Activated T-helper 1 cell treated with Interleukin-2 at 50 U/mL for 16 hours (primary cell): ENCODE results near the gene COMMD3.
"Not testable (repeated sequence)": the region's sequence is repeated elsewhere in the genome, so short reads cannot be mapped to it uniquely, and the experiment has no call there.

ENCODE experiments used
- DNase-seq: peaks from one replicate; pipeline ENCODE4 v3.0.0-alpha.2; 2020; ENCODE audit warnings: low read depth

COMMD3 gene

GRCh38 chr10:22338931-22339330 lies 22.7 kb downstream of the COMMD3 start:
- no peak for DNase-seq

GRCh38 chr10:22339761-22340328 lies 23.7 kb downstream of the COMMD3 start:
- DNase-seq: no peak

- DNase-seq: no peak
These were observed 24.4 kb downstream of the COMMD3 start for GRCh38 chr10:22340329-22341189.

GRCh38 chr10:22341190-22341925 lies 25.2 kb downstream of the COMMD3 start:
- DNase-seq: no peak

- DNase-seq: no peak
These were observed 25.7 kb downstream of the COMMD3 start for GRCh38 chr10:22341926-22342196.

- no peak for DNase-seq
These were observed 26.2 kb downstream of the COMMD3 start for GRCh38 chr10:22342421-22342820.

GRCh38 chr10:22343731-22344130 lies 27.5 kb downstream of the COMMD3 start:
- DNase-seq: no peak

GRCh38 chr10:22344249-22344648 lies 28.1 kb downstream of the COMMD3 start:
- DNase-seq: no peak

GRCh38 chr10:22344781-22345300 lies 28.7 kb downstream of the COMMD3 start:
- no peak for DNase-seq

- no peak for DNase-seq
These were observed 29.3 kb downstream of the COMMD3 start, which contains the start of gene SPAG6 for GRCh38 chr10:22345301-22346095. Gene SPAG6 (plus strand): TSS chr10:22345496. CDS start chr10:22345612, 116 bp downstream.

GRCh38 chr10:22346096-22346661 lies 30.0 kb downstream of the COMMD3 start:
- no peak for DNase-seq

- DNase-seq: no peak
These were observed 33.6 kb downstream of the COMMD3 start for GRCh38 chr10:22349755-22350154.

- DNase-seq: no peak
These were observed 35.0 kb downstream of the COMMD3 start for GRCh38 chr10:22351131-22351703.

GRCh38 chr10:22356324-22356873 lies 40.2 kb downstream of the COMMD3 start:
- no peak for DNase-seq

GRCh38 chr10:22357770-22358169 lies 41.6 kb downstream of the COMMD3 start:
- not testable (repeated sequence) for DNase-seq

GRCh38 chr10:22363305-22363704 lies 47.1 kb downstream of the COMMD3 start:
- DNase-seq: no peak

- DNase-seq: no peak
These were observed 48.4 kb downstream of the COMMD3 start for GRCh38 chr10:22364407-22365140.

GRCh38 chr10:22365233-22365632 lies 49.0 kb downstream of the COMMD3 start:
- no peak for DNase-seq

- DNase-seq: no peak
These were observed 49.7 kb downstream of the COMMD3 start for GRCh38 chr10:22365644-22366434.

GRCh38 chr10:22366435-22366703 lies 50.2 kb downstream of the COMMD3 start:
- no peak for DNase-seq
